Measurements from ENCODE around the gene PTPRM.

DNA sequence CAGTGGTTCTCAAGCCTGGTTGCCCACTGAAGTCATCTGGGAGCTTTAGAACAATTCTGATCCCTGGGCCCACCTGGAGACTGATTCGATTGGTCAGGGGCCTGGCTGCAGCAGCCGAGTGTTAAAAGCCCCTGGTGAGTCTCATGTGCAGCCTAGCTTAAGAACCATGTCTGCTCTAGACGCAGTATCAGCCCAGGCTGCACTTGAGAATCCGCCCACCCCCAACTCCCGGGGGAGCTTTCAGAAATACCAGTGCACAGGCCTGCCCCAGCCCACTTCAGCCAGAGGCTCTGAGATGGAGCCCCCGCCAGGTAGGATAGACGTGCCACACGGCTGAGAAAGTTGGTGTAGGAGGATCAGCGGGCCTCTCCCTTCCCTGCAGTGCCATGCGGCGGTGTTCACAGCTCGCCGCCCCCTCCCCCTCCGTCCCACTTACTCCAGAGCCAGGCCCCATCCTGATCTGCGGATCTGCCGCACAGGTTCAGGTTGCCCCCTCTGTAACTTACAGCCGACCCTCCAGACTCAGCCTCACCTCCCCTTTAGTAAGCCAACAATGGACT lies 833.2 kb downstream of the PTPRM start:
- TF ChIP-seq EZH2 (IDR thresholded peaks at IDR 0.05; ENCODE audit: low read length, unreplicated experiment) = no peak
- TF ChIP-seq, protein P1, sequence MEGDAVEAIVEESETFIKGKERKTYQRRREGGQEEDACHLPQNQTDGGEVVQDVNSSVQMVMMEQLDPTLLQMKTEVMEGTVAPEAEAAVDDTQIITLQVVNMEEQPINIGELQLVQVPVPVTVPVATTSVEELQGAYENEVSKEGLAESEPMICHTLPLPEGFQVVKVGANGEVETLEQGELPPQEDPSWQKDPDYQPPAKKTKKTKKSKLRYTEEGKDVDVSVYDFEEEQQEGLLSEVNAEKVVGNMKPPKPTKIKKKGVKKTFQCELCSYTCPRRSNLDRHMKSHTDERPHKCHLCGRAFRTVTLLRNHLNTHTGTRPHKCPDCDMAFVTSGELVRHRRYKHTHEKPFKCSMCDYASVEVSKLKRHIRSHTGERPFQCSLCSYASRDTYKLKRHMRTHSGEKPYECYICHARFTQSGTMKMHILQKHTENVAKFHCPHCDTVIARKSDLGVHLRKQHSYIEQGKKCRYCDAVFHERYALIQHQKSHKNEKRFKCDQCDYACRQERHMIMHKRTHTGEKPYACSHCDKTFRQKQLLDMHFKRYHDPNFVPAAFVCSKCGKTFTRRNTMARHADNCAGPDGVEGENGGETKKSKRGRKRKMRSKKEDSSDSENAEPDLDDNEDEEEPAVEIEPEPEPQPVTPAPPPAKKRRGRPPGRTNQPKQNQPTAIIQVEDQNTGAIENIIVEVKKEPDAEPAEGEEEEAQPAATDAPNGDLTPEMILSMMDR (conservative IDR thresholded peaks at IDR 0.05; ENCODE audit: low read depth, low read length) = no peak
